Vagina (tissue), 2 donors: Measurements from ENCODE around the gene PSIP1. TPM values are rescaled to one million over a fixed set of nuclear protein-coding genes. Genes with fewer than 3 reads are reported as not detected.
"Not testable (repeated sequence)": the region's sequence is repeated elsewhere in the genome, so short reads cannot be mapped to it uniquely, and the experiment has no call there.

ENCODE experiments used
- DNase-seq, 2 donors: peaks; one replicate each; pipeline ENCODE4 v3.0.0-alpha.2; 2017; ENCODE audit errors: extremely low spot score in 2 of 2
- H3K27ac ChIP-seq: fragments of 200-600 bp; sonication (generic); one replicate; pipeline ENCODE4 v1.5.1; 2019
- H3K27me3 ChIP-seq: fragments of 200-600 bp; sonication (generic); one replicate; pipeline ENCODE4 v1.5.1; 2019
- H3K36me3 ChIP-seq, 2 donors: fragments of 200-600 bp; sonication (generic); one replicate each; pipeline ENCODE4 v1.5.1; 2017 to 2019
- H3K4me1 ChIP-seq: fragments of 200-600 bp; sonication (generic); one replicate; pipeline ENCODE4 v1.5.1; 2019
- H3K4me3 ChIP-seq, 2 donors: fragments of 200-600 bp; sonication (generic); 1 replicate in 1 of 2; 2 replicates in 1 of 2; pipeline ENCODE4 v1.5.1; 2016 to 2019
- H3K9me3 ChIP-seq: fragments of 200-600 bp; sonication (generic); one replicate; pipeline ENCODE4 v1.5.1; 2019
- CTCF ChIP-seq, 3 experiments: fragments of 450-650 bp in 2 of 3; fragments of 200-600 bp in 1 of 3; sonication (generic) in 1 of 3; IDR thresholded peaks; one replicate each; pipeline ENCODE4 v1.5.1; 2017 to 2019; ENCODE audit warnings: antibody characterized with exemption in 3 of 3, mild to moderate bottlenecking in 2 of 3, moderate library complexity in 2 of 3
- POLR2A ChIP-seq, 2 donors: fragments of 450-650 bp; IDR thresholded peaks; one replicate each; pipeline ENCODE4 v1.6.1; 2017; ENCODE audit warnings: antibody characterized with exemption in 2 of 2, mild to moderate bottlenecking in 2 of 2, moderate library complexity in 2 of 2
- POLR2AphosphoS5 ChIP-seq, 2 donors: sonication (generic); formaldehyde crosslinking; IDR thresholded peaks; one replicate each; pipeline ENCODE4 v1.9.0; 2017; ENCODE audit warnings: antibody characterized with exemption in 2 of 2, mild to moderate bottlenecking in 2 of 2, low read depth in 1 of 2; ENCODE audit not compliant: insufficient read depth in 1 of 2
- intact Hi-C: fragments of 100-400 bp; cut with DNase I; formaldehyde crosslinking; loops from one replicate; pipeline ENCODE4 v1.15.1; 2023
- total RNA-seq: library from RNA; depleted of rRNA; stranded (reverse); fragments of >200 nt; gene quantifications from one replicate; pipeline ENCODE4 v1.2.3, GENCODE V29; 2016

PSIP1 gene
- total RNA-seq, 1 donor from 2014 or later = 63.8 TPM

GRCh38 chr9:15461056-15461455 lies 49.7 kb downstream of the PSIP1 start:
- no peak for DNase-seq
- TF ChIP-seq POLR2AphosphoS5 (IDR thresholded peaks at IDR 0.05; ENCODE audit: insufficient read depth in 1 of 2, low read depth in 1 of 2) = no peak
- no peak for TF ChIP-seq POLR2A (IDR thresholded peaks at IDR 0.05)
- TF ChIP-seq CTCF (IDR thresholded peaks at IDR 0.05) = no peak

GRCh38 chr9:15453956-15454355 lies 56.8 kb downstream of the PSIP1 start:
- TF ChIP-seq CTCF (IDR thresholded peaks at IDR 0.05) (no peak), POLR2A (IDR thresholded peaks at IDR 0.05) (no peak), POLR2AphosphoS5 (IDR thresholded peaks at IDR 0.05; ENCODE audit: insufficient read depth in 1 of 2, low read depth in 1 of 2) (no peak)
- peaks cover 0 to 47% of the 10 kb centered on the region in 2 donors for H3K36me3 ChIP-seq
- intact Hi-C loops = no loop called here
- DNase-seq = no peak
- no peaks in the 10 kb centered on the region for H3K27me3 ChIP-seq
- no peak overlapping the region for H3K4me3 ChIP-seq
- H3K27ac ChIP-seq = no peak overlapping the region
- no peaks in the 10 kb centered on the region for H3K9me3 ChIP-seq
- H3K4me1 ChIP-seq = no peaks in the 10 kb centered on the region

More at GRCh38 chr9:15461056-15461455, 49.7 kb downstream of the PSIP1 start:
- Histone ChIP-seq H3K36me3 (peaks cover 0 to 68% of the 10 kb centered on the region in 2 donors), H3K4me3 (no peak overlapping the region), H3K9me3 (no peaks in the 10 kb centered on the region), H3K27me3 (no peaks in the 10 kb centered on the region), H3K4me1 (no peaks in the 10 kb centered on the region), H3K27ac (no peak overlapping the region)
- intact Hi-C loops = no loop called here

- H3K4me1 ChIP-seq = no peaks in the 10 kb centered on the region
- H3K27me3 ChIP-seq = no peaks in the 10 kb centered on the region
- no peak for DNase-seq
- intact Hi-C loops = no loop called here
- no peak overlapping the region for H3K4me3 ChIP-seq
- H3K27ac ChIP-seq = no peak overlapping the region
- no peaks in the 10 kb centered on the region for H3K9me3 ChIP-seq
- H3K36me3 ChIP-seq = peaks cover 0 to 64% of the 10 kb centered on the region in 2 donors
- TF ChIP-seq CTCF (IDR thresholded peaks at IDR 0.05) = no peak
- TF ChIP-seq POLR2A (IDR thresholded peaks at IDR 0.05) = no peak
- no peak for TF ChIP-seq POLR2AphosphoS5 (IDR thresholded peaks at IDR 0.05; ENCODE audit: insufficient read depth in 1 of 2, low read depth in 1 of 2)
Observed at GRCh38 chr9:15444141-15444540, 66.6 kb downstream of the PSIP1 start.

- DNase-seq, H3K9me3 ChIP-seq, H3K4me1 ChIP-seq, intact Hi-C loops, H3K4me3 ChIP-seq, H3K27me3 ChIP-seq, H3K27ac ChIP-seq: not testable (repeated sequence)
- H3K36me3 ChIP-seq = peaks cover 0 to 50% of the 10 kb centered on the region in 2 donors
Observed at GRCh38 chr9:15442264-15442663, 68.5 kb downstream of the PSIP1 start.

- H3K36me3 ChIP-seq = peaks cover 0 to 46% of the 10 kb centered on the region in 2 donors
- intact Hi-C loops, DNase-seq, H3K27me3 ChIP-seq, H3K9me3 ChIP-seq, H3K27ac ChIP-seq, H3K4me3 ChIP-seq, H3K4me1 ChIP-seq: not testable (repeated sequence)
Observed at GRCh38 chr9:15441841-15442240, 68.9 kb downstream of the PSIP1 start.

GRCh38 chr9:15438891-15439290 lies 71.9 kb downstream of the PSIP1 start:
- no peak for TF ChIP-seq POLR2AphosphoS5 (IDR thresholded peaks at IDR 0.05; ENCODE audit: insufficient read depth in 1 of 2, low read depth in 1 of 2)
- no peak for TF ChIP-seq CTCF (IDR thresholded peaks at IDR 0.05)
- no peak for TF ChIP-seq POLR2A (IDR thresholded peaks at IDR 0.05)
- intact Hi-C loops = loop anchor here (10.0 kb wide), 1 partner anchor 76 kb away; the partner anchor contains the start of gene PSIP1
- H3K27me3 ChIP-seq = no peaks in the 10 kb centered on the region
- no peak for DNase-seq
- peaks cover 0 to 27% of the 10 kb centered on the region in 2 donors for H3K36me3 ChIP-seq
- H3K27ac ChIP-seq = no peak overlapping the region
- no peak overlapping the region for H3K4me3 ChIP-seq
- no peaks in the 10 kb centered on the region for H3K4me1 ChIP-seq
- H3K9me3 ChIP-seq = no peaks in the 10 kb centered on the region
